Testis (tissue), 3 donors: Measurements from ENCODE around the gene GLCE. TPM values are rescaled to one million over a fixed set of nuclear protein-coding genes. Genes with fewer than 3 reads are reported as not detected.

Experiments used
- DNase-seq: peaks from one replicate; pipeline ENCODE4 v3.0.0-alpha.2; 2019
- H3K27ac ChIP-seq, 2 donors: fragments of 200-600 bp; sonication (generic); one replicate each; pipeline ENCODE4 v1.5.1; 2019
- H3K27me3 ChIP-seq: fragments of 200-600 bp; sonication (generic); one replicate; pipeline ENCODE4 v1.5.1; 2019
- H3K36me3 ChIP-seq: fragments of 200-600 bp; sonication (generic); one replicate; pipeline ENCODE4 v1.5.1; 2017; ENCODE audit warnings: low read depth; ENCODE audit errors: missing control alignments
- H3K4me1 ChIP-seq: fragments of 200-600 bp; sonication (generic); one replicate; pipeline ENCODE4 v1.5.1; 2019
- H3K4me3 ChIP-seq, 2 donors: fragments of 200-600 bp; sonication (generic); one replicate each; pipeline ENCODE4 v1.5.1; 2017 to 2019
- H3K9me3 ChIP-seq: fragments of 200-600 bp; sonication (generic); one replicate; pipeline ENCODE4 v1.5.1; 2017
- POLR2A ChIP-seq: fragments of 450-650 bp; IDR thresholded peaks from one replicate; pipeline ENCODE4 v1.6.1; 2017; ENCODE audit warnings: antibody characterized with exemption, mild to moderate bottlenecking, moderate library complexity
- WGBS, 2 donors: methylation state at CpG; one replicate each; pipeline ENCODE4 v1.1.5; 2018; 5-methylcytosine and 5-hydroxymethylcytosine counted together
- intact Hi-C: fragments of 100-400 bp; cut with DNase I; formaldehyde crosslinking; loops from one replicate; pipeline ENCODE4 v1.15.1; 2023; ENCODE audit warnings: low total_unique reads
- polyA plus RNA-seq: library from polyadenylated mRNA; stranded (reverse); fragments of 350-450 nt; fragmentation: Illumina TruSeq; extraction: RNeasy Lipid Tissue Mini Kit (QIAGEN cat#74804); gene quantifications from one replicate; pipeline ENCODE4 v1.2.3, GENCODE V29; 2014; ENCODE audit warnings: low read depth, low replicate concordance; ENCODE audit not compliant: insufficient read depth
- total RNA-seq, 2 donors: library from RNA; depleted of rRNA; stranded (reverse); fragments of >200 nt; gene quantifications; one replicate each; pipeline ENCODE4 v1.2.3, GENCODE V29; 2016
- TF ChIP-seq, protein P1 (sequence below), 3 experiments: fragments of 450-650 bp in 2 of 3; fragments of 200-600 bp in 1 of 3; sonication (generic) in 1 of 3; IDR thresholded peaks; one replicate each; pipeline ENCODE4 v1.5.1; 2016 to 2019; ENCODE audit warnings: antibody characterized with exemption in 3 of 3, mild to moderate bottlenecking in 2 of 3, moderate library complexity in 1 of 3

The GLCE gene
- total and polyA plus RNA-seq, 3 donors from 2014 or later = 10.2 to 18.0 (median 15.5) TPM

DNA sequence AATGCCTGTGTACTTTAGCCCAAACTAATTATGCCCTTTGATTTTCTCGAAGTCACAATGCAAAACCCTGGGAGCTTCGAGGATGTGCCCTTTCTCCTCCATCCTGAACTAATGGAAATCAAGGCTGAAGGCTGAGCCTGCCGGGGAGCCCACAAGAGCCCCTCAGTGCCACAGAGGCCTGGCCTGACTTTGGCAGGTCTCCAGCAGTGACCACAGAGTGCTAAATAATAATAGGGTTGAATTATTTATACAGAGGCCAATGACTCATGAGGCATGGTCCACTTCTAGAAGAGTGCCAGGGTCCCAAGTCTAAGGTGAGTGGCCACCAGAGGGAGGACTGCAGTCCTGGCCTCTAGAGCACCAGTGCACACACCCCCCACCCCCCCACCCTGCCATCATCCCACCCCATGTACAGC is 19.1 kb upstream of the GLCE start:
- H3K4me1 ChIP-seq = no peaks in the 10 kb centered on the region
- no peaks in the 10 kb centered on the region for H3K27me3 ChIP-seq
- intact Hi-C loops = loop anchor here (10.0 kb wide), 1 partner anchor 826 kb away; no protein-coding TSS in a partner anchor
- no peak overlapping the region for H3K4me3 ChIP-seq
- H3K27ac ChIP-seq = no peak overlapping the region
- no peaks in the 10 kb centered on the region for H3K36me3 ChIP-seq
- no peak for DNase-seq
- 56 to 81% methylated on average over 3 of the region's 3 CpGs for WGBS, 2 donors
- H3K9me3 ChIP-seq = no peaks in the 10 kb centered on the region
- TF ChIP-seq, protein P1, sequence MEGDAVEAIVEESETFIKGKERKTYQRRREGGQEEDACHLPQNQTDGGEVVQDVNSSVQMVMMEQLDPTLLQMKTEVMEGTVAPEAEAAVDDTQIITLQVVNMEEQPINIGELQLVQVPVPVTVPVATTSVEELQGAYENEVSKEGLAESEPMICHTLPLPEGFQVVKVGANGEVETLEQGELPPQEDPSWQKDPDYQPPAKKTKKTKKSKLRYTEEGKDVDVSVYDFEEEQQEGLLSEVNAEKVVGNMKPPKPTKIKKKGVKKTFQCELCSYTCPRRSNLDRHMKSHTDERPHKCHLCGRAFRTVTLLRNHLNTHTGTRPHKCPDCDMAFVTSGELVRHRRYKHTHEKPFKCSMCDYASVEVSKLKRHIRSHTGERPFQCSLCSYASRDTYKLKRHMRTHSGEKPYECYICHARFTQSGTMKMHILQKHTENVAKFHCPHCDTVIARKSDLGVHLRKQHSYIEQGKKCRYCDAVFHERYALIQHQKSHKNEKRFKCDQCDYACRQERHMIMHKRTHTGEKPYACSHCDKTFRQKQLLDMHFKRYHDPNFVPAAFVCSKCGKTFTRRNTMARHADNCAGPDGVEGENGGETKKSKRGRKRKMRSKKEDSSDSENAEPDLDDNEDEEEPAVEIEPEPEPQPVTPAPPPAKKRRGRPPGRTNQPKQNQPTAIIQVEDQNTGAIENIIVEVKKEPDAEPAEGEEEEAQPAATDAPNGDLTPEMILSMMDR (IDR thresholded peaks at IDR 0.05) = no peak
- no peak for TF ChIP-seq POLR2A

DNA sequence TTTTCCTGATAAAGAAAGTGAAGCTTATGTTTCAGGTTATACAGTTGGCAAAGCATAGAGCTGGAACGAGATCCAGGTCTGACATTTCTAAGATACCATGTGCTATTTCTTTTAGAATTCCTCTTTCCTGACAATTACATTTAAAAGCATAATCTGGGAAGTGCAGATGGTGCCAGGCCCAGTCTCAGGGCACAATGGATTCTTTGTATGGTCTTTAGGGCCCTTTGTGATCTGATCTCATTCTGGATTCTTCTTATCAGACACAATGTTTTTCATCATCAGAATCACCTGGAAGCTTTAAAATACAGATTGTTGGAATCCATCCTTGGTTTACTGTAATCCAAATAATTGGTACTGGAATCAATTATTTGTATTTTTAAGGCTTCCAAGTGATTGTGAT is 18.6 kb upstream of the GLCE start:
- no peak for DNase-seq
- TF ChIP-seq, protein P1 (IDR thresholded peaks at IDR 0.05) = no peak
- TF ChIP-seq POLR2A = no peak
- Histone ChIP-seq H3K36me3 (no peaks in the 10 kb centered on the region), H3K27ac (no peak overlapping the region), H3K27me3 (no peaks in the 10 kb centered on the region), H3K4me3 (no peak overlapping the region), H3K4me1 (no peaks in the 10 kb centered on the region), H3K9me3 (no peaks in the 10 kb centered on the region)
- intact Hi-C loops = loop anchor here (10.0 kb wide), 1 partner anchor 827 kb away; no protein-coding TSS in a partner anchor
- WGBS, 2 donors = 74 to 76% methylated on average over 1 of the region's 1 CpG

DNA sequence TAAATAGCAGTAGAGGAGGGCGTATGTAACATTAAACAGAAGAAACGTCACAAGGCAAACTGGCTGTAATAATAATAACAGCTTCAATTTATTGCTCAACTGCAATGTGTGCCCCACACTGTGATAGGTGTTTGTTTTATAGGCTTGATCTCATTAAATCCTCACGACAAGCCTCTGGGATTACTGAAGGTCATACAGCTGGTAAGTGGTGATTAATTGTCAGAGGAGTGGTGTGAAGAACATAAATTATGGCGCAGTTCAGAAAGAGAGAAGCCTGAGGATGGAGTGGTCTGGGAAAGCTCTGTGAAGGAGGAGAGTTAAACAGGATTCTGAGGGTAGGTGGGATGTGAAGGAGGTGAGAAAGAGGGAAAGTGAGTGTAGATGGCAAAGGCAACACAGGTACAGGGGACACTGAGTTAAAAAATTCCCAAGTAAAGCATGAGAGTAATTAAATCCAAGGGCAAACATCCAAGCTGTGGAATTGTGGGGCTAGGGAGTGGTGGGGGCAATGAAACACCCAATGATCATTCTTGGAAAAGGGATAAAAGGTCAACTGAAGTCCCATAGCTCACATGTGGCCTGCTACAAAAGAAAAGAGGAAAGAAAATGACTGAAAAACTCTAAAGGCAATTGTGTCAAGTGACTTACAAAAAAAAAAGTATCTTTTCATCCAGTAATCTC is 16.5 kb upstream of the GLCE start:
- no peak for TF ChIP-seq POLR2A
- TF ChIP-seq, protein P1 (IDR thresholded peaks at IDR 0.05) = no peak
- Histone ChIP-seq H3K27ac (no peak overlapping the region), H3K36me3 (no peaks in the 10 kb centered on the region), H3K4me3 (no peak overlapping the region), H3K27me3 (no peaks in the 10 kb centered on the region), H3K4me1 (no peaks in the 10 kb centered on the region), H3K9me3 (no peaks in the 10 kb centered on the region)
- intact Hi-C loops = loop anchor here (10.0 kb wide), 1 partner anchor 829 kb away; no protein-coding TSS in a partner anchor
- WGBS, 2 donors = 62 to 66% methylated on average over 4 of the region's 4 CpGs
- DNase-seq = no peak

DNA sequence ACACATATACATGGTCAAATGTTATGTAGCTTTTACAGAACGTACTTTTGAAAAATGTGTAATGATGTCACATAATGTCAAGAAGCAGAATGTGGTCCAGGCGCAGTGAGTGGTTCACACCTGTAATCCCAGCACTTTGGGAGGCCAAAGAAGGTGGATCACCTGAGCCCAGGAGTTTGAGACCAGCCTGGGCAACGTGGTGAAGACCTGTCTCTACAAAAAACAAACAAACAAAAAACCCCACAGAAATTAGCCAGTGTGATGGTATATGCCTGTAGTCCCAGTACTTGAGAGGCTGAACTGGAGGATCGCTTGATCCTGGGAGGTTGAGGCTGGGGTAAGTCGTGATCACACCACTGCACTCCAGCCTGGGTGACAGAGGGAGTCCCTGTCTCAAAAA is 15.9 kb upstream of the GLCE start:
- DNase-seq = no peak
- H3K4me1 ChIP-seq = no peaks in the 10 kb centered on the region
- H3K4me3 ChIP-seq = no peak overlapping the region
- no peak overlapping the region for H3K27ac ChIP-seq
- H3K36me3 ChIP-seq = no peaks in the 10 kb centered on the region
- H3K9me3 ChIP-seq = no peaks in the 10 kb centered on the region
- WGBS, 2 donors = 74 to 80% methylated on average over 5 of the region's 5 CpGs
- H3K27me3 ChIP-seq = no peaks in the 10 kb centered on the region
- TF ChIP-seq, protein P1 (IDR thresholded peaks at IDR 0.05) = no peak
- no peak for TF ChIP-seq POLR2A
- intact Hi-C loops = loop anchor here (10.0 kb wide), 1 partner anchor 830 kb away; no protein-coding TSS in a partner anchor
